AG09309 (cell line): Measurements from ENCODE around the gene TSACC.

ENCODE experiments used
- DNase-seq: peaks from one replicate; pipeline ENCODE4 v3.0.0-alpha.2; 2010; ENCODE audit warnings: low read depth
- H3K4me3 ChIP-seq: 2 replicates; pipeline ENCODE4 v1.5.1; 2011; ENCODE audit warnings: mild to moderate bottlenecking, low read depth, low read length, moderate library complexity; ENCODE audit not compliant: control insufficient read depth
- CTCF ChIP-seq: IDR thresholded peaks from 2 replicates; pipeline ENCODE4 v1.5.1; 2011; ENCODE audit warnings: mild to moderate bottlenecking, low read depth, low read length, inconsistent platforms; ENCODE audit not compliant: insufficient read depth, control insufficient read depth; ENCODE audit errors: missing control alignments

TSACC gene

GRCh38 chr1:156376146-156376545 lies 37.8 kb downstream of the TSACC start:
- no peak for DNase-seq
- no peak overlapping the region for H3K4me3 ChIP-seq
- peak; percentile 20 for TF ChIP-seq CTCF

GRCh38 chr1:156376958-156377919 lies 38.9 kb downstream of the TSACC start:
- no peak for TF ChIP-seq CTCF
- no peak for DNase-seq

GRCh38 chr1:156378557-156378956 lies 40.2 kb downstream of the TSACC start:
- DNase-seq, result no peak
- H3K4me3 ChIP-seq, result no peak overlapping the region
- no peak for TF ChIP-seq CTCF

More at GRCh38 chr1:156376958-156377919, 38.9 kb downstream of the TSACC start:
- no peak overlapping the region for H3K4me3 ChIP-seq

- no peak for DNase-seq
- H3K4me3 ChIP-seq, result no peak overlapping the region
- no peak for TF ChIP-seq CTCF
Measured at GRCh38 chr1:156379420-156380165, 41.3 kb downstream of the TSACC start.

GRCh38 chr1:156382561-156382960 lies 44.2 kb downstream of the TSACC start:
- TF ChIP-seq CTCF, result no peak
- no peak overlapping the region for H3K4me3 ChIP-seq
- DNase-seq, result no peak

GRCh38 chr1:156383023-156383422 lies 44.7 kb downstream of the TSACC start:
- TF ChIP-seq CTCF, result peak; percentile 91
- DNase-seq, result no peak
- no peak overlapping the region for H3K4me3 ChIP-seq
